ENCODE measurements around the gene KCNK13. TPM values are rescaled to one million over a fixed set of nuclear protein-coding genes. Genes with fewer than 3 reads are reported as not detected.

Gene KCNK13
- total and polyA plus RNA-seq, 2 donors: 1.0 to 1.1 TPM

DNA sequence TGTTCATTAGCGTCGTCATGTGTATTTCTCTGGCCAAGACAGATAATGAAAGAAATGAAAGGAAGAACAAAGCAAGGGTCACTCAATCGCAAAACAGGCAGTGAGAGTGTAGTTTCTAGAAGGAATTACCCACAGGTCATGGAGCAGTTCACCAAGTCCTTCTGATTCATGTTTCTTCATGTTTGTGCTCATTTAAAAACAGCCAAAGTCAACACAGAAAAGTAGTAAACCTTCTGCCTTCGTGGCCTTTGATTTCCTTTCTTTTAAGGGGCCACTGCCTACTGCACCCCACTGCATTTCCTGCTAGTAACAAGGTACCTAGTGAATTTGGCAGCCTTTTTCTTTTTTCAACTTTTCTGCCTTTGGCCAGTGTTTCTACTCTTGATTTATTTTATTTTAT lies 75.1 kb downstream of the KCNK13 start:
- WGBS: 85% methylated on average over 4 of the region's 4 CpGs
- H3K27me3 ChIP-seq (ENCODE audit: control insufficient read depth in 2 of 2, insufficient read depth in 1 of 2, low read length in 1 of 2): no peaks in the 10 kb centered on the region
- H3K9me3 ChIP-seq (ENCODE audit: control insufficient read depth in 2 of 2, insufficient read depth in 1 of 2, low read length in 1 of 2): no peaks in the 10 kb centered on the region
- no peaks in the 10 kb centered on the region for H3K36me3 ChIP-seq (ENCODE audit: control insufficient read depth in 2 of 2, insufficient read depth in 2 of 2, low read length in 1 of 2)
- H3K4me3 ChIP-seq (ENCODE audit: low read length in 2 of 2): no peak overlapping the region
- H3K4me1 ChIP-seq (ENCODE audit: control insufficient read depth in 2 of 2, insufficient read depth in 2 of 2, low read length in 2 of 2): no peaks in the 10 kb centered on the region
- no peak for DNase-seq (ENCODE audit: low read depth in 6 of 9, low spot score in 9 of 9)
- H3K27ac ChIP-seq (ENCODE audit: low read depth in 1 of 2, low read length in 1 of 2): no peak overlapping the region

DNA sequence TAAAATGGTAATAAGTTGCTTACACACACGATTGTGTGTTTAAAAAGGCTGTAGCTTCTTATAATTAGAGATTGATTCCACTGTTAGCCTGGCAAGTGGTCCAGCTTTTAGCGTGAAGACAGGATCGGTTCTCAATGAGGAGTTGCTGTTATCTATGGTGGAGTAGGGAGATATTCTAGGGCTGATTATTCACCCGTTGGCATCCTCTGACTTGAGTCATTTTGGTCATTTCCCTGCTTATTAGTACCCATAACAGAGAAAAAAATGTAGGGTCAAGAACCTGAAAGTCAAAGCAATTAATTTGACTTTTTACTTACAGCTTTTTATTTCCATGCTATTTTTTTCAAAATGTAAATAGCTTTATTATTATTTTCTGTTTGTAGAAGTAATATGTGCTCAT lies 76.0 kb downstream of the KCNK13 start:
- Histone ChIP-seq H3K36me3 (ENCODE audit: control insufficient read depth in 2 of 2, insufficient read depth in 2 of 2, low read length in 1 of 2) (no peaks in the 10 kb centered on the region), H3K27me3 (ENCODE audit: control insufficient read depth in 2 of 2, insufficient read depth in 1 of 2, low read length in 1 of 2) (no peaks in the 10 kb centered on the region), H3K4me3 (ENCODE audit: low read length in 2 of 2) (no peak overlapping the region), H3K27ac (ENCODE audit: low read depth in 1 of 2, low read length in 1 of 2) (no peak overlapping the region), H3K4me1 (ENCODE audit: control insufficient read depth in 2 of 2, insufficient read depth in 2 of 2, low read length in 2 of 2) (no peaks in the 10 kb centered on the region), H3K9me3 (ENCODE audit: control insufficient read depth in 2 of 2, insufficient read depth in 1 of 2, low read length in 1 of 2) (no peaks in the 10 kb centered on the region)
- 92% methylated on average over 4 of the region's 4 CpGs for WGBS
- DNase-seq (ENCODE audit: low read depth in 6 of 9, low spot score in 9 of 9): no peak

DNA sequence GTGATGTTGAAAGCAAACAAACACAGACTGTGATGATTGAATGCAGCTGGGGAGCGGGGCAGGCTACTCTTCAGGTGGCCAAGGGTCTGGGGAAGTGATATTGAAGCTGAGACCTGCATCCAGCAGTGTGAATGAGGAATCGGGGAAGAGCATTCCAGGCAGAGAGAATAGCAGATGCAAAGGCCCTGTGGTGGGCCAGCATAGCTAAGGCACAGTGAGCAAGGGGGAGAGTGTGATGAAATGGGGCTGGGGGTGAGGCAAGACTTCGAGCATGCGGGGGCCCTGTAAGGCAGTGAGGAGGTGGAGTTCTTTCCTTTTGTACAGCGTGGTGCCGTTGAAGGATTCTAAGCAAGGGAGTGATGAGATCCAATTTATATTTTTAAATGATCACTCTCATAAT lies 77.4 kb downstream of the KCNK13 start:
- Histone ChIP-seq H3K4me1 (ENCODE audit: control insufficient read depth in 2 of 2, insufficient read depth in 2 of 2, low read length in 2 of 2) (no peaks in the 10 kb centered on the region), H3K27me3 (ENCODE audit: control insufficient read depth in 2 of 2, insufficient read depth in 1 of 2, low read length in 1 of 2) (no peaks in the 10 kb centered on the region), H3K4me3 (ENCODE audit: low read length in 2 of 2) (no peak overlapping the region), H3K27ac (ENCODE audit: low read depth in 1 of 2, low read length in 1 of 2) (no peak overlapping the region), H3K36me3 (ENCODE audit: control insufficient read depth in 2 of 2, insufficient read depth in 2 of 2, low read length in 1 of 2) (no peaks in the 10 kb centered on the region), H3K9me3 (ENCODE audit: control insufficient read depth in 2 of 2, insufficient read depth in 1 of 2, low read length in 1 of 2) (no peaks in the 10 kb centered on the region)
- 93% methylated on average over 6 of the region's 6 CpGs for WGBS
- no peak for DNase-seq (ENCODE audit: low read depth in 6 of 9, low spot score in 9 of 9)

DNA sequence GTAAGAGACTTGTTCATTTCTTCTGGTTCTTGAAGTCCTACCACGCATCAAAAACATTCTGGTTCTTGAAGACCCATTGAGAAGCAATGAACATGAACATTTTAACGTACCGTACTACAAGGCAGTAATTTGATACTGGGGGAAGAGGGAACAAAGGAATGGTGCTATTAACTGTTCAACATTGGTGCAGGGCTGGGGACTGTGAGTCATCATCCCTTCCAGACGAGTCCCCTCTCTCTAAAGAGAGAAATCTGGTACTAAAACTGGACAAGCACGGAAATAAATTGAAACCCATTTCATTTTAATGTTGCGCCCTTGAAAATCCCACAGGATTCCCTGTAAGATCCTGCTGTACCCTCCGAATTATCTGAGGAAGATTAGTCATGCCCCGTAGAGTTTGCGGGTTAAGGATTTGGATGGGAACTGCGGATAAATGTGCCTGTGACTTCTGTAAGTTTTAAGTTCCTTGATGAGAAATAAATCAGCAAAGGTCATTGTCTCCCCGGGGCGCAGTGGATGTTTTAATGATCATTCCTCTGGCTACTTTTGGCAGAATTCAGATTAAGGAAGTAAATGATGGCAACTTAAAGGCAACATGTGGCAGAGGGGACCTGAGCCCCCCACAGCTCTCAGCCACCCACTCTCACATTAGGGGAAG lies 78.6 kb downstream of the KCNK13 start:
- Histone ChIP-seq H3K4me1 (ENCODE audit: control insufficient read depth in 2 of 2, insufficient read depth in 2 of 2, low read length in 2 of 2) (no peaks in the 10 kb centered on the region), H3K36me3 (ENCODE audit: control insufficient read depth in 2 of 2, insufficient read depth in 2 of 2, low read length in 1 of 2) (no peaks in the 10 kb centered on the region), H3K4me3 (ENCODE audit: low read length in 2 of 2) (no peak overlapping the region), H3K27me3 (ENCODE audit: control insufficient read depth in 2 of 2, insufficient read depth in 1 of 2, low read length in 1 of 2) (no peaks in the 10 kb centered on the region), H3K9me3 (ENCODE audit: control insufficient read depth in 2 of 2, insufficient read depth in 1 of 2, low read length in 1 of 2) (no peaks in the 10 kb centered on the region), H3K27ac (ENCODE audit: low read depth in 1 of 2, low read length in 1 of 2) (no peak overlapping the region)
- 77% methylated on average over 12 of the region's 12 CpGs for WGBS
- DNase-seq (ENCODE audit: low read depth in 6 of 9, low spot score in 9 of 9): no peak

DNA sequence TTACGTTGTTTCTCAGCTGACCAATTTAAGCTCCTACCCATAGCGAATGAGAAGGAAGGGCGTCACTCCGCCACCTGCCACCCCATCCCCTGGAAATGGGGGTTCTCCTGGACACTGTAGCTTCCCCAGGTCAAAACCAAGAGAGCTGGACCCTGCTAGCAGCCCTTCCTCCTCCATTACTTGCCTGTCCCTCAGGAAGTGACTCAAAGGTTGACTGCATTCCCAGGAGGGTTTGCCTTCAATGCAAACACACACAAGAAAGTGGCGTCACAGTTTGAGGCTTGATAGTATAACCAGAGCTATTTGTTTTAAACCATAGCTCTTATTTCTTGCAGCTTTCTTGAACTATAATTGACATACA lies 79.1 kb downstream of the KCNK13 start:
- H3K4me1 ChIP-seq (ENCODE audit: control insufficient read depth in 2 of 2, insufficient read depth in 2 of 2, low read length in 2 of 2): no peaks in the 10 kb centered on the region
- no peaks in the 10 kb centered on the region for H3K9me3 ChIP-seq (ENCODE audit: control insufficient read depth in 2 of 2, insufficient read depth in 1 of 2, low read length in 1 of 2)
- no peaks in the 10 kb centered on the region for H3K27me3 ChIP-seq (ENCODE audit: control insufficient read depth in 2 of 2, insufficient read depth in 1 of 2, low read length in 1 of 2)
- no peak overlapping the region for H3K27ac ChIP-seq (ENCODE audit: low read depth in 1 of 2, low read length in 1 of 2)
- WGBS: 78% methylated on average over 5 of the region's 5 CpGs
- H3K4me3 ChIP-seq (ENCODE audit: low read length in 2 of 2): no peak overlapping the region
- no peak for DNase-seq (ENCODE audit: low read depth in 6 of 9, low spot score in 9 of 9)
- no peaks in the 10 kb centered on the region for H3K36me3 ChIP-seq (ENCODE audit: control insufficient read depth in 2 of 2, insufficient read depth in 2 of 2, low read length in 1 of 2)

DNA sequence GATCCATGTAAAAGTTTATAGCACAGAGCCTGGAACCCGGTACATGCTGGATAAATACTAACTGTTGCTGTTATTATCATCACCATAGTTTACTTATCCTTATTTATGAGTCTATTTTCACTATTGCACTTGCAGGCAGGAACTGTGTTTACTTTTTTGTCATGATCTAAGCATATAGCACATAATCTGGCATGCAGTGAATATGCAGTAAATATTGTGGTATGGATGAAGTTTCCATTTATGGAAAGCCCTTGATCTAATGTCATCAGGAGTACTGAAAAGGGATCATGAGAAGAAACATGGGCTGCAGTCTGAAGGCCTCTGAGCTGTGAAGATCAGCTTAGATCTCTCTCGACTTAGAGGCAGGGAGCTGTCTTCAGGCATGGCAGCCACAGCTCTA lies 91.6 kb downstream of the KCNK13 start:
- no peak for DNase-seq (ENCODE audit: low read depth in 6 of 9, low spot score in 9 of 9)
- Histone ChIP-seq H3K36me3 (ENCODE audit: control insufficient read depth in 2 of 2, insufficient read depth in 2 of 2, low read length in 1 of 2) (no peaks in the 10 kb centered on the region), H3K27ac (ENCODE audit: low read depth in 1 of 2, low read length in 1 of 2) (no peak overlapping the region), H3K4me3 (ENCODE audit: low read length in 2 of 2) (no peak overlapping the region), H3K4me1 (ENCODE audit: control insufficient read depth in 2 of 2, insufficient read depth in 2 of 2, low read length in 2 of 2) (no peaks in the 10 kb centered on the region), H3K9me3 (ENCODE audit: control insufficient read depth in 2 of 2, insufficient read depth in 1 of 2, low read length in 1 of 2) (no peaks in the 10 kb centered on the region), H3K27me3 (ENCODE audit: control insufficient read depth in 2 of 2, insufficient read depth in 1 of 2, low read length in 1 of 2) (no peaks in the 10 kb centered on the region)
- WGBS: 96% methylated on average over 2 of the region's 2 CpGs

DNA sequence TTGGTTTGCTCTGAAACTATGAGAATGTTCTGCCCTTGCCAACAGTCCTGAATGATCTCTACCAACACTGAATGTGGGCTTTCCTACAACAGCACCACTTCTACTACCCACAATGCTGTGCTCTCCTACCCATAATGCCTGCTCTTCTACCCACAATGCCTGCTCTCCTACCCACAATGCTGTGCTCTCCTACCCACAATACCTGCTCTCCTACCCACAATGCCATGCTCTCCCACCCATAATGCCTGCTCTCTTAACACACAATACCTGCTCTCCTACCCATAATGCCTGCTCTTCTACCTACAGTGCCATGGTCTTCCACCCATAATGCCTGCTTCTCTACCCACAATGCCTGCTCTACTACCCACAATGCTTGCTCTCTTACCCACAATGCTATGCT lies 92.3 kb downstream of the KCNK13 start:
- Histone ChIP-seq H3K4me1 (ENCODE audit: control insufficient read depth in 2 of 2, insufficient read depth in 2 of 2, low read length in 2 of 2) (no peaks in the 10 kb centered on the region), H3K27ac (ENCODE audit: low read depth in 1 of 2, low read length in 1 of 2) (no peak overlapping the region), H3K4me3 (ENCODE audit: low read length in 2 of 2) (no peak overlapping the region), H3K9me3 (ENCODE audit: control insufficient read depth in 2 of 2, insufficient read depth in 1 of 2, low read length in 1 of 2) (no peaks in the 10 kb centered on the region), H3K36me3 (ENCODE audit: control insufficient read depth in 2 of 2, insufficient read depth in 2 of 2, low read length in 1 of 2) (no peaks in the 10 kb centered on the region), H3K27me3 (ENCODE audit: control insufficient read depth in 2 of 2, insufficient read depth in 1 of 2, low read length in 1 of 2) (no peaks in the 10 kb centered on the region)
- DNase-seq (ENCODE audit: low read depth in 6 of 9, low spot score in 9 of 9): no peak

DNA sequence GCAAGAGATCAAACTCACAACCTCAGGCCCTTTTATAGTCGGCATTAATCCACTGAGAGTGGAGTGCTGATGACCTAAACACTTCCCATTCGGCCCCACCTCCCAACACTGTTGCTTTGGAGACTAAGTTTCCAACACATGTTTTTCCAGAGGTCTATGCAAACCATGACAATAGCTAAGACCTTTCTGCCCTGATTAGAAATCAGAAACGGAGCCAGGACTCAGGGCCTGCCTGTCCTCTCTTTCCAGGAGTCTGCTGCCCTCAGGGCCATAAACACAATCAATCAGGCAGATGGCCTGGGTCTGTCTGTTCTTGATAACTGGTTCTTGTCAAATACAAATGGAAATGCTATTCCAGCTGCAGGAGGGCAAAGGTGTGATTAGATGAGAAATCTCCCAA lies 97.4 kb downstream of the KCNK13 start:
- no peak for DNase-seq (ENCODE audit: low read depth in 6 of 9, low spot score in 9 of 9)
- Histone ChIP-seq H3K9me3 (ENCODE audit: control insufficient read depth in 2 of 2, insufficient read depth in 1 of 2, low read length in 1 of 2) (no peaks in the 10 kb centered on the region), H3K4me1 (ENCODE audit: control insufficient read depth in 2 of 2, insufficient read depth in 2 of 2, low read length in 2 of 2) (no peaks in the 10 kb centered on the region), H3K27ac (ENCODE audit: low read depth in 1 of 2, low read length in 1 of 2) (no peak overlapping the region), H3K36me3 (ENCODE audit: control insufficient read depth in 2 of 2, insufficient read depth in 2 of 2, low read length in 1 of 2) (no peaks in the 10 kb centered on the region), H3K27me3 (ENCODE audit: control insufficient read depth in 2 of 2, insufficient read depth in 1 of 2, low read length in 1 of 2) (no peaks in the 10 kb centered on the region), H3K4me3 (ENCODE audit: low read length in 2 of 2) (no peak overlapping the region)
- 85% methylated on average over 3 of the region's 3 CpGs for WGBS

DNA sequence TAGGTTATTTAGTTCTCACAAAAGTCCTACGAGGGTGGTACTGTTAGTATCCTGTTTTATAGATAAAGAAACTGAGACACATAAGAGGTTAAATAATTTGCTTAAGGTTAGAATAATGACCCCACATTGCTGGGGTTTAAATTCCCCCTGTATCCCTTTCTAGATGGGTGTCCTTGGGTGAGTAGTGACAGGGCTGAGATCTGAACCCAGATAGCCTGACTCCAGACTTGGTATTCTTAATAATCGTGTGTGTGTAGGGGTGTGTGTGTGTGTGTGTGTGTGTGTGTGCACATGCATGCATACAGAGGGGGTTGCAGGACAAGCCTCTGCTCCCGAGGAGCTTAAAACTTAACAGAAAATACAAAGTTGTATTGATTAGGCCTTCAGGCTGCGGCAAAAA lies 97.9 kb downstream of the KCNK13 start:
- H3K4me1 ChIP-seq (ENCODE audit: control insufficient read depth in 2 of 2, insufficient read depth in 2 of 2, low read length in 2 of 2): no peaks in the 10 kb centered on the region
- WGBS: 68% methylated on average over 4 of the region's 4 CpGs
- H3K36me3 ChIP-seq (ENCODE audit: control insufficient read depth in 2 of 2, insufficient read depth in 2 of 2, low read length in 1 of 2): no peaks in the 10 kb centered on the region
- no peaks in the 10 kb centered on the region for H3K27me3 ChIP-seq (ENCODE audit: control insufficient read depth in 2 of 2, insufficient read depth in 1 of 2, low read length in 1 of 2)
- no peak for DNase-seq (ENCODE audit: low read depth in 6 of 9, low spot score in 9 of 9)
- no peak overlapping the region for H3K4me3 ChIP-seq (ENCODE audit: low read length in 2 of 2)
- H3K27ac ChIP-seq (ENCODE audit: low read depth in 1 of 2, low read length in 1 of 2): no peak overlapping the region
- no peaks in the 10 kb centered on the region for H3K9me3 ChIP-seq (ENCODE audit: control insufficient read depth in 2 of 2, insufficient read depth in 1 of 2, low read length in 1 of 2)

DNA sequence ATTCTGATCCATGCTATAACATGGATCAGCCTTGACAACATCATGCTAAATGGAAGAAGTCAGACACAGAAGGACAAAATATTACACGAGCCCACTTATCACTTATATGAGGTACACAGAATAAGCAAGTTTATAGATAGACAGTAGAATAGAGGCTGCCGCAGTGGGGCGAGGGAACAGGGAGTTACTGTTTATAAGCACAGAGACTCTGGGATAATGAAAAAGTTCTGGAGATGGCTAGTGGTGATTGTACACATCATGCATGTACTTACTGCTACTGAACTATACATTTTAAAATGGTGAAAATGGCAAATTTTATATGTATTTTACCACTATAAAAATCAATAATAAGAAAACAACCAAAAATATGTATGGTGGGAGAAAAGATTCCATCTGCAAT lies 99.3 kb downstream of the KCNK13 start:
- WGBS: 98% methylated on average over 3 of the region's 3 CpGs

More for the DNA sequence above, 99.3 kb downstream of the KCNK13 start:
- H3K27me3 ChIP-seq (ENCODE audit: control insufficient read depth in 2 of 2, insufficient read depth in 1 of 2, low read length in 1 of 2): no peaks in the 10 kb centered on the region
- no peak overlapping the region for H3K27ac ChIP-seq (ENCODE audit: low read depth in 1 of 2, low read length in 1 of 2)
- H3K9me3 ChIP-seq (ENCODE audit: control insufficient read depth in 2 of 2, insufficient read depth in 1 of 2, low read length in 1 of 2): no peaks in the 10 kb centered on the region
- no peaks in the 10 kb centered on the region for H3K36me3 ChIP-seq (ENCODE audit: control insufficient read depth in 2 of 2, insufficient read depth in 2 of 2, low read length in 1 of 2)
- DNase-seq (ENCODE audit: low read depth in 6 of 9, low spot score in 9 of 9): no peak
- no peak overlapping the region for H3K4me3 ChIP-seq (ENCODE audit: low read length in 2 of 2)
- H3K4me1 ChIP-seq (ENCODE audit: control insufficient read depth in 2 of 2, insufficient read depth in 2 of 2, low read length in 2 of 2): no peaks in the 10 kb centered on the region
